MM.1S (cell line): ENCODE results near the gene WDR82.

ENCODE experiments used
- DNase-seq: peaks from one replicate; pipeline ENCODE4 v3.0.0-alpha.2; 2015
- H2AFZ ChIP-seq: fragments of 300-600 bp; sonication (generic); 2 replicates; pipeline ENCODE4 v1.6.0; 2016; ENCODE audit warnings: antibody characterized with exemption, low read length
- H3F3A ChIP-seq: fragments of 300-600 bp; sonication (generic); 2 replicates; pipeline ENCODE4 v1.6.1; 2016; ENCODE audit warnings: mild to moderate bottlenecking, antibody characterized with exemption, low read length, moderate library complexity, mixed read lengths; ENCODE audit not compliant: insufficient read depth
- H3K27ac ChIP-seq: fragments of 300-600 bp; sonication (generic); 2 replicates; pipeline ENCODE4 v1.5.1; 2016; ENCODE audit warnings: mild to moderate bottlenecking, low read length
- H3K27me3 ChIP-seq: fragments of 300-600 bp; sonication (generic); replicated peaks from 2 replicates; pipeline ENCODE4 v1.6.0; 2016; ENCODE audit warnings: low read length; ENCODE audit not compliant: insufficient read depth
- H3K36me3 ChIP-seq: fragments of 300-600 bp; sonication (generic); replicated peaks from 2 replicates; pipeline ENCODE4 v1.6.1; 2016; ENCODE audit warnings: mild to moderate bottlenecking, low read length, mixed read lengths; ENCODE audit not compliant: insufficient read depth
- H3K4me1 ChIP-seq: fragments of 300-600 bp; sonication (generic); 2 replicates; pipeline ENCODE4 v1.6.1; 2016; ENCODE audit warnings: low read length, mixed read lengths
- H3K4me2 ChIP-seq: fragments of 300-600 bp; sonication (generic); 2 replicates; pipeline ENCODE4 v1.6.0; 2016; ENCODE audit warnings: low read depth, low read length
- H3K4me3 ChIP-seq: fragments of 300-600 bp; sonication (generic); 2 replicates; pipeline ENCODE4 v1.5.1; 2016; ENCODE audit warnings: low read length, mixed read lengths
- H3K79me2 ChIP-seq: fragments of 300-600 bp; sonication (generic); 2 replicates; pipeline ENCODE4 v1.6.1; 2016; ENCODE audit warnings: mixed run types, low read length, mixed read lengths
- H3K9ac ChIP-seq: fragments of 300-600 bp; sonication (generic); 2 replicates; pipeline ENCODE4 v1.6.1; 2016; ENCODE audit warnings: low read length, mixed read lengths
- H3K9me2 ChIP-seq: fragments of 300-600 bp; sonication (generic); replicated peaks from 2 replicates; pipeline ENCODE4 v1.6.1; 2016; ENCODE audit warnings: mild to moderate bottlenecking, low read length, mixed read lengths; ENCODE audit not compliant: insufficient read depth
- H3K9me3 ChIP-seq: fragments of 300-600 bp; sonication (generic); replicated peaks from 2 replicates; pipeline ENCODE4 v1.6.1; 2016; ENCODE audit warnings: mild to moderate bottlenecking, low read length, mixed read lengths; ENCODE audit not compliant: insufficient read depth
- H4K20me1 ChIP-seq: fragments of 300-600 bp; sonication (generic); 2 replicates; pipeline ENCODE4 v1.6.1; 2016; ENCODE audit warnings: mild to moderate bottlenecking, low read length, moderate library complexity, mixed read lengths; ENCODE audit not compliant: insufficient read depth
- EZH2 ChIP-seq: fragments of 300-600 bp; sonication (generic); optimal IDR thresholded peaks from 2 replicates; pipeline ENCODE3; 2017; ENCODE audit warnings: low read depth, mild to moderate bottlenecking, antibody characterized with exemption, low read length, mixed read lengths
- EZH2phosphoT487 ChIP-seq: fragments of 300-600 bp; sonication (generic); IDR thresholded peaks from 2 replicates; pipeline ENCODE4 v1.6.1; 2018; ENCODE audit warnings: antibody characterized with exemption, low read length
- TF ChIP-seq, protein P1 (sequence below): fragments of 300-600 bp; sonication (generic); IDR thresholded peaks from 2 replicates; pipeline ENCODE4 v1.5.1; 2016; ENCODE audit warnings: antibody characterized with exemption, low read length, mixed read lengths

WDR82 gene

DNA sequence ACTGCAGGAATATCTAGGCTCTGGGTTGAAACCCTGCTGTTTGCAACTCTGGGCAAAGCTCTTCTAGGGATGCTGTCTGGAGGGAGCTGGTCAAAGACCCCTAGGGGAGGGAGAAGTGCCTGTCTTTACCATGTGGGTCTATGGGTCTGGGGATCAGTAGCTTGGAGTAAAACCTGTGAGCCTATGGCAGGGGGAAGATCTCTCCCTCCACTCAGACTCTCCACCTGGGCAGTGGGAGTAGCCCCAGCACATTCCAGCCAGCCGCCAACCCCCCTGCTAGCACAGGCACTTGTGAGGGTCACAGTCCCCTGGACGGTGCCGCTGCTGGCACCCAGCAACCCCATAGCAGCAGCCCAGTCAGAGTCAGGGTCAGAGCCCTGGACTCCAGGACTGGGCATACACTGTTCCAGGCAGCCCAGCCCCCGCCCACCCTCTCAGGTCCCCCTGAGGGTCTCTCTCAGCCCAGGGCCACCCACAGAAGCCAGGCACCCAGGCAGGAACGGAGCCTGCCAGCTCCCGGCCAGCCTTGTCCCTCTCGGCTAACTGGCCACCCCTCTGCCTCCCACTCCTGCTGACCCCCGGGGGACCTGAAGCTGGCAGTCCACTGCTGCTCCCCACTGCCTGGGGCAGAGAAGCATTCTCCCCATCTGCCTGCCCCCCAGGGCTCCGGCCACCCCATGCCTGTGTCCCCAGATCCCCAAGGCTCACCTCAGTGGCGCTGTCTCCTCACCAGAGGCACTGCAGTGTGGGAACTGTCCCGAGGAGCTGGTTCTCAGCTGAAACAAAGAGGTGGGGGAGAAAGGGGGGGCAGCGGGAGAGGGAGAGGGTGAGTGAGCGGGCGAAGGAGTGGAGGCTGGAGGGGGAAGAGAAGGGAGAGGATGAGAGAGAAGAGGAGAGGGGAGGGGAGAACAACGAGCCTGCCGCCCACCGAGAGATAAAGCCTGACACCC, 20.0 kb upstream of the WDR82 start:
- Histone ChIP-seq H3K27me3 (no peaks in the 10 kb centered on the region), H3K4me1 (no peaks in the 10 kb centered on the region), H4K20me1 (no peaks in the 10 kb centered on the region; the same call in 1 of the 2 replicates), H3K79me2 (no peaks in the 10 kb centered on the region), H3K4me3 (no peak overlapping the region), H2AFZ (no peak overlapping the region), H3K4me2 (no peak overlapping the region), H3K9me3 (no peaks in the 10 kb centered on the region), H3F3A (no peaks in the 10 kb centered on the region), H3K36me3 (no peaks in the 10 kb centered on the region), H3K9me2 (no peaks in the 10 kb centered on the region), H3K27ac (no peak overlapping the region), H3K9ac (no peak overlapping the region)
- DNase-seq = no peak
- TF ChIP-seq, protein P1, sequence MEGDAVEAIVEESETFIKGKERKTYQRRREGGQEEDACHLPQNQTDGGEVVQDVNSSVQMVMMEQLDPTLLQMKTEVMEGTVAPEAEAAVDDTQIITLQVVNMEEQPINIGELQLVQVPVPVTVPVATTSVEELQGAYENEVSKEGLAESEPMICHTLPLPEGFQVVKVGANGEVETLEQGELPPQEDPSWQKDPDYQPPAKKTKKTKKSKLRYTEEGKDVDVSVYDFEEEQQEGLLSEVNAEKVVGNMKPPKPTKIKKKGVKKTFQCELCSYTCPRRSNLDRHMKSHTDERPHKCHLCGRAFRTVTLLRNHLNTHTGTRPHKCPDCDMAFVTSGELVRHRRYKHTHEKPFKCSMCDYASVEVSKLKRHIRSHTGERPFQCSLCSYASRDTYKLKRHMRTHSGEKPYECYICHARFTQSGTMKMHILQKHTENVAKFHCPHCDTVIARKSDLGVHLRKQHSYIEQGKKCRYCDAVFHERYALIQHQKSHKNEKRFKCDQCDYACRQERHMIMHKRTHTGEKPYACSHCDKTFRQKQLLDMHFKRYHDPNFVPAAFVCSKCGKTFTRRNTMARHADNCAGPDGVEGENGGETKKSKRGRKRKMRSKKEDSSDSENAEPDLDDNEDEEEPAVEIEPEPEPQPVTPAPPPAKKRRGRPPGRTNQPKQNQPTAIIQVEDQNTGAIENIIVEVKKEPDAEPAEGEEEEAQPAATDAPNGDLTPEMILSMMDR = no peak
- TF ChIP-seq EZH2phosphoT487 (no peak), EZH2 (no peak)

DNA sequence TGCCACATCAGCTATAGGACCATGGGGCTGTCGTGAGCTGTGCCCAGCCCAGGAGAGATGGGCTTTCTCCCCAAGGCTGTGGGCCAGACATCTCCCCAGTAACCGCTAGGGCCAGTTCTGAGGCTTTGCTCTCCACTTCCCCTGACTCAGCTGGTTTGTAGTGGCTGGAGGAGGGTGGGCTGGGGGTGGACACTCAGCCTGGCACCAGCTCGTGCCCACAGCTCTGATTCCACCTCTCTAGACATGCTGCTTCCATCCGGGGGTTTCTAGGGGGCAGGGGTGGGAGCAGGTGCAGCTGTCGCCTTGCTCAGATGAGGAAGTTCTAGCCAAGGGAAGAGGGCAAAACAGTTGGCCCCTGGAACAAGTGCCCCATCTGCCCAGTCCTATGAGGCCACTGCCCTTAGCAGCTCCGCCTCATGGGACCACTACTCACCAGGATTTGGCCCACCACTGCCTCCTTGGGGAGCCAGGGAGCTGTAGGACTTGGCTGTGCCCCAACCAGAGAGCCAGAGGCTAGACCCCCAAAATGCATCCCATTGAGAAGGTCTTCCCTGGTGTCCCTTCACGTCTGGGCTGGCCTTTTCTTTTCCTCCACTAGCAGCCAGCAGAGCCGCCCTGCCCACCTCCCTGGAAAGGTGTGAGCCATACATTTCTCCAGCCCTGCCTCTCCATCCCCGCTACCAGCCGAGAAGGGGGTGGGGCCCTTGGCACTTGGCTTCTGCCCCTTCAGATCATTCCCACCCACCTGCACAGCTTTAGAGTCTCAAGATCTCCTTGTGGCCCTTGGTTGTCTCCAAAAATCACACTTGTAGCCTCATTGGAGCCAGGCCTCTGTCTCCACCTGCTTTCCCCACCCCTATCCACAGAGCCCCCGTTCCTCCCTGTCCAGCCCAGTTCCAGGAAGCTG, 19.0 kb upstream of the WDR82 start:
- Histone ChIP-seq H3K27ac (no peak overlapping the region), H2AFZ (no peak overlapping the region), H3K4me3 (no peak overlapping the region), H3F3A (no peaks in the 10 kb centered on the region), H4K20me1 (no peaks in the 10 kb centered on the region; the same call in 1 of the 2 replicates), H3K79me2 (no peaks in the 10 kb centered on the region), H3K9me2 (no peaks in the 10 kb centered on the region), H3K27me3 (no peaks in the 10 kb centered on the region), H3K4me1 (no peaks in the 10 kb centered on the region), H3K9me3 (no peaks in the 10 kb centered on the region), H3K36me3 (no peaks in the 10 kb centered on the region), H3K9ac (no peak overlapping the region), H3K4me2 (no peak overlapping the region)
- no peak for DNase-seq
- TF ChIP-seq, protein P1 = no peak
- no peak for TF ChIP-seq EZH2

DNA sequence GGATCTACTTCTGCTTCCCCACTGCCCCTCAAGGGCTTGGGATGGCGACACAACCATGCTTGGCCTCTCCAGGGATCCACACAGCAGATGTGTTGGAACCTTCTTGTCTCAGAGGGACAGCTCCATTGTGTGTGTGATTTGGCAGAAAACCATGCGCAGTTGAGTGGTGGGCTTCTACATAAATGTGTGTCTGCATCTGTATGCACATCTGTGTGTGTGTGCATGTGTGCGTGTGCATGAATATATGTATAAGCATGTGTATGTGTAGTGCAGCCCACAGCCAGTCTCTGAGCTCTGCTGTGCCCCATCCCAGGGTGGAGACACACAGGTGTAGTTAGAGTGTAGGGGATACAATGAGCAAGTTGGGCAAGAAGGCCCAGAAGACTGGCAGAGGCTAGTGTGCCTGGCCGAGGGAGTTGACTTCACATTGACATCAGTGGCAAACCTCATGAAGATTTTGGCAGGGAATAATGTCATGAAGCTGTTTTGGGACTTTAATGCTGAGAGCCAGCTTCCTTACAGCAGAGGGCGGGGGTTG, 17.3 kb upstream of the WDR82 start:
- no peaks in the 10 kb centered on the region for H3K4me1 ChIP-seq
- no peaks in the 10 kb centered on the region; the same call in 1 of the 2 replicates for H4K20me1 ChIP-seq
- H3K9ac ChIP-seq = no peak overlapping the region
- no peaks in the 10 kb centered on the region for H3F3A ChIP-seq
- no peak overlapping the region for H3K27ac ChIP-seq
- H3K36me3 ChIP-seq = no peaks in the 10 kb centered on the region
- H3K79me2 ChIP-seq = no peaks in the 10 kb centered on the region
- no peak for DNase-seq
- H3K9me2 ChIP-seq = no peaks in the 10 kb centered on the region
- H3K4me2 ChIP-seq = no peak overlapping the region
- TF ChIP-seq, protein P1 = no peak
- TF ChIP-seq EZH2phosphoT487 = no peak
- TF ChIP-seq EZH2 = no peak
- H3K4me3 ChIP-seq = no peak overlapping the region
- H3K9me3 ChIP-seq = no peaks in the 10 kb centered on the region
- no peaks in the 10 kb centered on the region for H3K27me3 ChIP-seq
- no peak overlapping the region for H2AFZ ChIP-seq
